ENCODE measurements around the gene PTGIS. TPM values are rescaled to one million over a fixed set of nuclear protein-coding genes. Genes with fewer than 3 reads are reported as not detected.

Gene PTGIS
- total and polyA plus RNA-seq, 2 donors (not counting 1 experiment from before 2014, with no cell fraction given): not detected

- Mint-ChIP-seq H3K27ac (no peak overlapping the region), H3K4me3 (no peak overlapping the region), H3K4me1 (peaks cover 3% of the 10 kb centered on the region), H3K27me3 (peaks cover 42% of the 10 kb centered on the region), H3K9me3 (ENCODE audit: insufficient read depth) (no peaks in the 10 kb centered on the region)
- WGBS (ENCODE audit: insufficient coverage): 91% methylated on average over 7 of the region's 11 CpGs
- DNase-seq (no peak), ATAC-seq (ENCODE audit: low read depth) (no peak)
- no peaks in the 10 kb centered on the region for H3K36me3 ChIP-seq (replicated peaks in 1 of 2; ENCODE audit: control extremely low read depth in 1 of 2, control insufficient read depth in 1 of 2, extremely low read depth in 1 of 2, insufficient read depth in 2 of 2, low read length in 1 of 2)
- H3K9ac ChIP-seq (ENCODE audit: low read length): no peak overlapping the region
- H2AFZ ChIP-seq (ENCODE audit: insufficient read depth, low read depth, low read length, poor library complexity, severe bottlenecking): no peak overlapping the region
- peaks cover 0 to 7% (median 1%) of the 10 kb centered on the region in 4 experiments for H3K27me3 ChIP-seq (replicated peaks in 1 of 4; ENCODE audit: control extremely low read depth in 1 of 4, control insufficient read depth in 3 of 4, insufficient read depth in 4 of 4, low read length in 3 of 4)
- peaks cover 0 to 3% (median 0%) of the 10 kb centered on the region in 3 donors for H3K9me3 ChIP-seq (ENCODE audit: control extremely low read depth in 1 of 3, control insufficient read depth in 2 of 3, insufficient read depth in 1 of 3, low read length in 2 of 3)
- intact Hi-C loops (cut with micrococcal nuclease): no loop called here
- TF ChIP-seq CTCF (IDR thresholded peaks at IDR 0.05) (no peak), EZH2 (IDR thresholded peaks at IDR 0.05; ENCODE audit: borderline replicate concordance, insufficient read depth, low read depth, low read length, poor library complexity, severe bottlenecking) (no peak)
- H3K79me2 ChIP-seq (ENCODE audit: control insufficient read depth, insufficient read depth, low read length): no peaks in the 10 kb centered on the region
- CTCF ChIA-PET: no interaction called here
- no peak overlapping the region for H3K4me2 ChIP-seq (replicated peaks; ENCODE audit: low read depth, low read length, poor library complexity, severe bottlenecking)
- H3K4me3 ChIP-seq (ENCODE audit: control extremely low read depth in 1 of 5, extremely low read depth in 1 of 5, insufficient read depth in 1 of 5, low read depth in 2 of 5, low read length in 4 of 5): no peak overlapping the region
- no peaks in the 10 kb centered on the region for H3K4me1 ChIP-seq (ENCODE audit: control insufficient read depth in 2 of 2, insufficient read depth in 2 of 2, low read length in 2 of 2)
- H3K27ac ChIP-seq (ENCODE audit: low read length in 2 of 2): no peak overlapping the region
- POLR2A ChIA-PET: no interaction called here
- no peaks in the 10 kb centered on the region for H4K20me1 ChIP-seq (ENCODE audit: control insufficient read depth, insufficient read depth, low read length, poor library complexity, severe bottlenecking)
Measured at GRCh38 chr20:49513009-49513408, 54.9 kb downstream of the PTGIS start.

GRCh38 chr20:49511788-49512525, 56.0 kb downstream of the PTGIS start:
- H3K4me1 Mint-ChIP-seq: peaks cover 3% of the 10 kb centered on the region
- H3K36me3 ChIP-seq (replicated peaks in 1 of 2; ENCODE audit: control extremely low read depth in 1 of 2, control insufficient read depth in 1 of 2, extremely low read depth in 1 of 2, insufficient read depth in 2 of 2, low read length in 1 of 2): no peaks in the 10 kb centered on the region
- no peak overlapping the region for H3K4me3 Mint-ChIP-seq
- H3K27me3 ChIP-seq (replicated peaks in 1 of 4; ENCODE audit: control extremely low read depth in 1 of 4, control insufficient read depth in 3 of 4, insufficient read depth in 4 of 4, low read length in 3 of 4): peaks cover 0 to 12% (median 1%) of the 10 kb centered on the region in 4 experiments
- POLR2A ChIA-PET: no interaction called here
- ATAC-seq (ENCODE audit: low read depth): no peak
- DNase-seq: no peak
- no peaks in the 10 kb centered on the region for H3K79me2 ChIP-seq (ENCODE audit: control insufficient read depth, insufficient read depth, low read length)
- no peak for TF ChIP-seq CTCF (IDR thresholded peaks at IDR 0.05)
- no peak for TF ChIP-seq EZH2 (IDR thresholded peaks at IDR 0.05; ENCODE audit: borderline replicate concordance, insufficient read depth, low read depth, low read length, poor library complexity, severe bottlenecking)
- no peak overlapping the region for H3K4me3 ChIP-seq (ENCODE audit: control extremely low read depth in 1 of 5, extremely low read depth in 1 of 5, insufficient read depth in 1 of 5, low read depth in 2 of 5, low read length in 4 of 5)
- no peaks in the 10 kb centered on the region for H4K20me1 ChIP-seq (ENCODE audit: control insufficient read depth, insufficient read depth, low read length, poor library complexity, severe bottlenecking)
- intact Hi-C loops (cut with micrococcal nuclease): no loop called here
- no peak overlapping the region for H3K27ac Mint-ChIP-seq
- 97% methylated on average over 2 of the region's 2 CpGs for WGBS (ENCODE audit: insufficient coverage)
- H3K27ac ChIP-seq (ENCODE audit: low read length in 2 of 2): no peak overlapping the region
- H2AFZ ChIP-seq (ENCODE audit: insufficient read depth, low read depth, low read length, poor library complexity, severe bottlenecking): no peak overlapping the region
- H3K9me3 Mint-ChIP-seq (ENCODE audit: insufficient read depth): no peaks in the 10 kb centered on the region
- no peak overlapping the region for H3K4me2 ChIP-seq (replicated peaks; ENCODE audit: low read depth, low read length, poor library complexity, severe bottlenecking)
- no peak overlapping the region for H3K9ac ChIP-seq (ENCODE audit: low read length)
- CTCF ChIA-PET: no interaction called here
- peaks cover 0 to 3% (median 0%) of the 10 kb centered on the region in 3 donors for H3K9me3 ChIP-seq (ENCODE audit: control extremely low read depth in 1 of 3, control insufficient read depth in 2 of 3, insufficient read depth in 1 of 3, low read length in 2 of 3)
- no peaks in the 10 kb centered on the region for H3K4me1 ChIP-seq (ENCODE audit: control insufficient read depth in 2 of 2, insufficient read depth in 2 of 2, low read length in 2 of 2)
- H3K27me3 Mint-ChIP-seq: peaks cover 40% of the 10 kb centered on the region
